Measurements from ENCODE around the gene NOP9.

NOP9 gene

DNA sequence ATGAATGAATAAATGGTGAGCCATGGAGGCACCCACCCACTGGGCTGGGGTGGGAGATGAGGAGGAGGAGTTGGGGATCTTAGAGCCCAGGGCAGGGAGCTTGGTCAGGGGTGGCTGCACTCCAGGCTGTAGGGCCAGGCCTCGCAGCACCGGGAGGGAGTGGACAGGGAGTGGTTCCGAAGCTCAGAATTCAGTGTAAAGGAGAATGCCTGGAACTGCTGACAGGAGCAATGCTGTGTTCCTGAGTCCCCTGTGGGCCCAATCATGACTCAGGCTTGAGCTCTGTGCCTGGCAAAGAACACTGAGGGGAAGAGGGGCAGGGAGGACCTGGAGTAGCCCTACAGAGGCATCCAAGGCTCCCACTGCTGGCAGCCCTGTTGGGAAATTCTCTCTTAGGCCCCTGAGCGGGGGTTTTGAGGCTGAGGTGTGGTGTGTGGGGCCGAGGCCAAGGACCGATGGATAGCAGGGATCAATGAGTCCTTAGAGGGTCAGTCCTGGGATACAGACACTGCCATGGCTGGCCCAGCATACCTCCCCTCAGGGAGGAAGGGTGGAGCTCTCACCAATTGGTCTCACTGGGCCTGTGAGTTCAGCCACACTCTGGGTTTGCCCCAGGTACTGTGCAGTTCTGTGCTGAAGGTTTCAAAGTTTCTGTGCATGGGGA lies 18.7 kb upstream of the NOP9 start:
- DNase-seq (ENCODE audit: low spot score), result peak; percentile 31

DNA sequence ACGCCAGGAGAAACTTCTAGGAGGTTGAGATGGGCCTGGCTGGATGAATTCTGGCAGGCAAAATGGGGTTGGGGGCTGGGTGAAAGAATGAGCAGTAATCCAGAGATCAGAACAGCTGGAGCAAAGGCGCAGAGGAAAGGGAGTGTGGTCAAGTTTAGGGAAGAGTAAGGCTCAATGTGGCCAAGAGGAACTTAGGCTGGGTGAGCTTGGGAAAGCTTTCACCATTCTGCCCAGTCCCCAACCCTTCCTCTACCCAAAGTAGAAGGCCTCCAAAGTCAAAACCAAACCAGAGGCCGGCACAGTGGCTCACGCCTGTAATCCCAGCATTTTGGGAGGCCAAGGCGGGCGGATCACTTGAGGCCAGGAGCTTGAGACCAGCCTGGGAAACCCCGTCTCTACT lies 18.0 kb upstream of the NOP9 start:
- no peak for DNase-seq (ENCODE audit: low spot score)

DNA sequence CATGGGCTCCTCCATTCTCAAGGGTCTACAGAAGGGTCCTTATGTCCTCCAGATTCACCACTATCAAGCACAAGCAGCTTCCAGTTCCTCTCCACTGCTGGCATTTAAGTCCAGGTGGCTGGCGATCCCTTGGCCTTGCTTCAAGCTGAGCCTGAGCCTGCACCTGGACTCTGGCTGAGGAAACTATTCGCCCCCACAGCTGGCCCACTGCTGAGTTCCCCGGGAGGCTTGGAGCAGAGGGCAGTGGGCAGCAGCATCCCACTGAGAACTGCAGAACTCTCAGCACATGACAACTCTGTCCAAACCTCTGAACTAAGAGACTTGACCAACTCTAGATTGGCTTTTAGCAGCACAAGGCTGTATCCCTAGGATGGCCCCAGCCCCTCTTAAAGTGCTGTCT lies 16.9 kb upstream of the NOP9 start:
- DNase-seq (ENCODE audit: low spot score), result no peak

DNA sequence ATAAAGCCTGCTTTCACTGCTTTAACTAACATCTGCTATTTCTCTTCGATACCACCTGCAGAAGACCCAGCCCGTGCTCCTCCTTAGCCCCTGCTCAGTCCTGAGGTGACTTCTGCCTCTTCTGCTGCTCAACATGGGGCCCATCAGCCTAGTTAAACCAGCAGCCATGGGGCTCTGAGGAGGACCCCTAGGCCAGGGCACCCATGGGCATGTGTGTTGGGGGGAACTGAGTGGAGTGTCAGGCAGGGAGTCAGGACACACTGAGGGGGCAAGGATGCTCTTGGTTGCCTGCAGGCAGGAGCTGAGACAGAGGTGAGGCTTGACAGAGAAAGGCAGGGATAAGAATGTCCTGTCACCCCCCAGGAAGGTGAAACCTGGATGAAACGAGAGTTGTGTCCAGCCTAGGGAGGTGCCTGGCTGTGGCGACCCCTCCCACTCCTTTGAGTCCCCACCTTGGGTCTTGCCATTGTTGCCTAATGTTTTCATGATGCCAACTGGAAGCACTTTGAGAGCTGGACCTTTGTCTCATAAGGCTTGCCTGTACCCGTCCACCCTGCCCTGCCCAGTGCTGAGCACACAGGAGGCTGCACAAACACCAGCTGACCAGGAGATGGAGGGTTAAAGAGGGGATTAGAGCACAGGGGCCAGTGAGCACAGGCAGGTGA lies 15.7 kb upstream of the NOP9 start:
- no peak for DNase-seq (ENCODE audit: low spot score)

DNA sequence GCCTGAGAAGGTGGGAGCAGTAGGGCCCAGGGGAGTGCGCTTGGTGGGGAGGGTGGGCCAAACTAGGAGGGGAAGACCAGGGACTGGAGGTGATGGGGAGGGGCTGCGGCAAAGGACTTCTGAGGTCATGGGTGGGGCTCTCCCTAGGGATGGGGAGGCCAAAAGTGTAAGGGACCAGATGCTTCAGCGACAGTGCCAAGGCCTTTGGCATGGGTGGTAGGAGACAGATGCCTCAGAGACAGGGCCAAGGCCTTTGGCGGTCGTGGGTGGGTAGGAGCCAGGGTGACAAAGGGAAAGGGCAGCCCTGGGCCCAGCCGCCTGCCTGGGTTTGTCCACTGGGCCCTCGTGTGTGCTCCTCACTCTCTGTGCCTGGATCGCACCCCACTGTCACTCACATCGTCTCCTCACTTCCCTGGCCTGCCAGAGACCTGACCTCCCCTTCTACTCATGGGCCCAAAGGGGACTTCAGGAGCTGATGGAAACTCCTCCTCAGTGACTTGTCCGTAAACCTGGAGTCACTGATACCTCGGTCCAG lies 15.1 kb upstream of the NOP9 start:
- DNase-seq (ENCODE audit: low spot score), result no peak

DNA sequence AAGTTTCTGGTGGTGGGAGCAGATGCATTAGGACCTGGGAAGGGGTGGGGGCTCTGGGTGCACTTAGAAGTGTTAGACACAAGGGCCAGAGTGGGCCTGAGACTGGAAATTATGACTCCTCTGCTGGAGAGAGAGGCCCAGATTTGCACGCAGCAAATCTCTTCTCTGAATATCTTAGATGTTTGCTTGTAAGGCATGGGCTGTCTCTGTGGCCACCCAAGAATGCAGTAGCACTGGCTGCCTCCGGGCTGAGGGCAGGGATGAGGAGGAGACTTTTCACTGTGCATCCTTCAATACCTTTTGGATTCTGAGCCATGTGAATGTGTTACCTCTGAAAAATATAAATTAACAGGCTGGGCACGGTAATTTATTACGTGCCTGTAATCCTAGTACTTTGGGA lies 14.3 kb upstream of the NOP9 start:
- DNase-seq (ENCODE audit: low spot score), result peak; percentile 40

DNA sequence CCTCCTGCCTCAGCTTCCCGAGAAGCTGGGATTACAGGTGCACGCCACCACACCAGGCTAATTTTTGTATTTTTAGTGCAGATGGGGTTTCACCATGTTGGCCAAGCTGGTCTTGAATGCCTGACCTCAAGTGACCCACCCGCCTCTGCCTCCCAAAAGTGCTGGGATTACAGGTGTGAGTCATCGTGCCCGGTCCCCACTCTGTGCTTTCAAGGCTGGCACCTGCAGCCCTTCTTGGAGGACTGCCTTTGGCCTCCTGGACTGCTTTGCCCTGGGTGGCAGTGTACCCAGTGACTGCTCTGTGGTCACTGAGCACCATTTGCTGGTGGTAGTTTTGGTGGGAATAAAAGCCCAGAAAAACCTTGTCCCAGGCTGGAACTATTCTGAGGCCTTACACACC lies 12.7 kb upstream of the NOP9 start:
- no peak for DNase-seq (ENCODE audit: low spot score)

DNA sequence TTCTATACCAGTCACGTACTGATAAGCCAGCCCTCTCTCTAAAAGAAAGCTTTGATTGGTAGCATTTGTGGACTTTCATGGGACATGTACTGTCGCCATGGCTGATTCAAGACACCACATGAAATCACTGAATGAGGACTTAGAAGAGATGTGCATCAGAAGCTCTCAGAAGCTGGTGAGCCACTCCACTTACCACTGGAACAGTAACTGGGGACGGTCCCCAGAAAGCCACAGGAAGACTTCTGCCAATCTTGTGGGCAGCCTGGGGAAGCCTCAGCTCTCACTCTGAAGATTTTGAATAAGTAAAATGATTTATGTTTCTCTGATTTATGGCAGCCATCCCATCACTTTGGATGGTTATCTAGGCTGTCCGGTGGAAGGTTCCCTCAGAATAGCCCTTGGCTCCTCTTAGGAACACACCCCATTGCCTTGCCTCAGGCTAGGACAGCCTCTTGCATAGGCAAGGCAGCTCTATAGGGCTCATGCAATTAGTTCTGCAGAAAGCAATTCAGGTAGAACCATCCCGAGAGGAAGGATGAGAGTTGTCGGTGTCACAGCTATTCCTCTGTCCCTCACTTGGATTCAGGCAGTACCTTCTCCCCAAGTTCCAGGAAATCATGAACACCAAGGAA lies 9.9 kb upstream of the NOP9 start:
- no peak for DNase-seq (ENCODE audit: low spot score)

DNA sequence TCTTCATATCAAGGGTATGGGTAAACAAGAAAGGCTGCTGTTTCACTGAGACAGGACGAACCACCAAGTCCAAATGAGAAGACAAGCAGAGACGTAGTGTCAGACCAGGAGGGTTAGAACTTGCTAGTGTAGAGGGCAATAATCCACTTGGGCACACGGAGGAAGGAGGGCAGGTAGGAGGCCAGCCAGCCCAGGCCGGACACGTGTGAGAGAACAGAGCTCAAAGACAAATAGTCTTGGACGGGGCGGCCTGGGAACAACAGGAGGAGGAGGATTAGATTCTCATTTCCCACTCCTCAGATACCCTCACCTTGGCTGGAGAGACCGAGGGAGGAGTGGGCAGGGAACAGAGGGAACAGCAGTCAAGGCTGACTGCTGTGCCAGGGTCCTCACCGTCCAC lies 8.9 kb upstream of the NOP9 start:
- no peak for DNase-seq (ENCODE audit: low spot score)

DNA sequence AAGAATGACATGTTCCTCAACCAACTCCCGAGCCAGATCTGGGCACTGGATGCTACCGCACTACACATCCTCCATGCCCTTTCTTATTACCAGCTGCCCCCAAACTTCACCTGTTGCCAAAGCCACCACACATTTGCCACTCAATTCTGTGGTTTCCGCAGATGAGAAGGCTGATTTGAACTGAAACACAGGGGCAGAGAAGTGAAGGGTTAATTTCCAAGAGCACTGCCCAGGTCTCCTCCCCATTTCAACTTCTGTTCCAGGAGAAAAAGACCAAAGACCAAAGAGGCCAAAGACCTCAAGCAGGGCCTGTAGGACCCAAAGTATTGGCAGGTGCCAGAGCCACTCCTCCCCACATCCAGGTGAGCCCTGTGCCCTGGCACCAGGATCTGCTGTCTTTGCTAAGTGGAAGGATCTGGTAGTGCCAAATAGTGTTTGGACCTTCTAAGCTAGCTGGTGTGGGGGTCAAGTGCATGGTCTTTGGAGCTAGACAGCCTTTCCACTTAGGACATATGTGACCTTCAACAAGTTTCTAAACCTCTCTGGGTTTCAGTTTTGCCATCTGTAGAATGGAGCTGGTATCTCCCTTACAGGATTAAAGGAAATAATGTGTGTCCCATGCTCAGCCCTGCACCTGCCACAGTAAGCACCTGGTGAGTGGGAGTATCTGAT lies 8.1 kb upstream of the NOP9 start:
- DNase-seq (ENCODE audit: low spot score), result no peak

DNA sequence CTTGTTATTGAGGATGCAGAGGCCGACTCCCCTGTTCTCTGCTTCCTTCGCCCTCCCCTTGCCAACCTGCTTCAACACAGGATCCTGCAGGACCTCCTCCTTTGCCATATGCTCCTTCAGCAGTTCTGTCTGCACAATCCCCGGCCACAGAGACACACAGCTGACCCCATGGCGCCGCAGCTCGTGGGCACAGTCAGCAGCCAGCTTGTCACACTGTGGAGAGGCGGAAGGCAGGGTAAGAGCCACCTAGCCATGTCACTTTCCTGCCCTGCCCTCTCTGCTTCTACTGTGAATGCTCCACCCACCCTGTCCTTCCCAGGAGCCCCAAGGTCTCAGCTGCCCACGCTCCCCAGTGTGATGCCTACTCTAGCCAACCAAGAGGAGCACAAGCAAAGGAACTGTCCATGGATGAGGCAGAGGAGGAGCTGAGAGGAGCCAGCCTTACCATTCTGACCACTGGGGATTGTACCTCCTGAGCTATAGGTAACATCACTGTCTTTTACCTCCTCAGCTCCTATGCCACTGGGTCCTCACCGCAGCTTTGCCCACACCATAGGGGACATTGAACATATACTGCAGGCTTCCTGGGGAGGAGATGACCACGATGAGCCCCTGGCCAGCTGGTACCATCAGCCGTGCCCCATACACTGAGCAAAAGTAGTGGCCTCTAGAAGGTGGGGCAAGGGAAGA lies 7.4 kb upstream of the NOP9 start:
- no peak for DNase-seq (ENCODE audit: low spot score)

DNA sequence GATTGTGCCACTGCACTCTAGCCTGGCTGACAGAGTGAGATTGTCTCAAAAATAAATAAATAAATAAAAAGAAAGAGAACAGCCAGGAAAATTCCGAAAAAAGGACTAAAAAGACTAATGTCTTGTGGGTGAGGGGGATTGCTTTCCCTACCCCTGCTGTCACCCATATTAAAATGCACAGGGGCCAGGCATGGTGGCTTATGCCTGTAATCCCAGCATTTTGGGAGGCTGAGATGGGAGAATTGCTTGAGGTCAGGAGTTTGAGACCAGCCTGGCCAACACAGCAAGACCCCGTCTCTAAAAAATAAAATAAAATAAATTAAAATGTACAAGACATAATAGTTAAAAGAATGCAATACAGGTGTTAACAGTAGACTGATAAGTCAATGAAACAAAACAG lies 6.1 kb upstream of the NOP9 start:
- no peak for DNase-seq (ENCODE audit: low spot score)

DNA sequence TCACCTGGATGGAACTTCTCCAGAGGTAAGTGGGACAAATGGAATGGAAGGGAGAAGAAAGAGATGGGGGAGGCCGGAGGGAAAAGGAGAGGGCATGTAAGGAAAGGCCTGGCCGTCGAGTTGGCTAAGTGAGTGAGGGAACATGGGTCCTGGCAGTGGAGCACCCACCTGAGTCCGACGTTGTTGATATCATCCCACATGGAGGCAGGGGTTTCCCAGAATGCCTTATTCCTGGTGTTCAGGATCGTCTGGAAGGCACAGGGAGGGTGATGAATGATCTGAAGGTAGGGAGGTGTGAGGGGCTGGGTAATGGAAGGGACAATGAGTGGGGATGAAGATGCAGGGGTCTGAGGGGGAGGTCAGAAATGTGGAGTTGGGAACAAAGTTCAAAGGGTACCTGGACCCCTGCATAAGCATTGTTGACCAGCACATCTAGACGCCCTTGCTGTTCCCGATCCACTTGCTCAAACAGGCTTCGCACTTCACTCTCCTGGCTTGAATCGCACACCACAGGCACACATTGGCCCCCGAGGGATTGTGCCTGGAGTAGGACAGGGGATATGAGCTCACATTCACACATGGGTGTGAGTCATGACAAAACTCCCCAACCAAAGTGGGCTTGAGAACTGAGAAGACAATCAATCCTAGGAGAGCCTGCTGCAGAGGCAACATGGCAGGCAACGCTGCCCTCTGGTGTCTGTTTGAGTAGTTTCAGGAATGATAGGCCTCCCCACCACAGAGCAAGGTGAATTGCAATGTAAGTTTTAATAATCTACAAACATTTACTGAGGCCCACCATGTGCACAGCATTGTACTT lies 3.1 kb upstream of the NOP9 start:
- DNase-seq (ENCODE audit: low spot score), result peak; percentile 88

DNA sequence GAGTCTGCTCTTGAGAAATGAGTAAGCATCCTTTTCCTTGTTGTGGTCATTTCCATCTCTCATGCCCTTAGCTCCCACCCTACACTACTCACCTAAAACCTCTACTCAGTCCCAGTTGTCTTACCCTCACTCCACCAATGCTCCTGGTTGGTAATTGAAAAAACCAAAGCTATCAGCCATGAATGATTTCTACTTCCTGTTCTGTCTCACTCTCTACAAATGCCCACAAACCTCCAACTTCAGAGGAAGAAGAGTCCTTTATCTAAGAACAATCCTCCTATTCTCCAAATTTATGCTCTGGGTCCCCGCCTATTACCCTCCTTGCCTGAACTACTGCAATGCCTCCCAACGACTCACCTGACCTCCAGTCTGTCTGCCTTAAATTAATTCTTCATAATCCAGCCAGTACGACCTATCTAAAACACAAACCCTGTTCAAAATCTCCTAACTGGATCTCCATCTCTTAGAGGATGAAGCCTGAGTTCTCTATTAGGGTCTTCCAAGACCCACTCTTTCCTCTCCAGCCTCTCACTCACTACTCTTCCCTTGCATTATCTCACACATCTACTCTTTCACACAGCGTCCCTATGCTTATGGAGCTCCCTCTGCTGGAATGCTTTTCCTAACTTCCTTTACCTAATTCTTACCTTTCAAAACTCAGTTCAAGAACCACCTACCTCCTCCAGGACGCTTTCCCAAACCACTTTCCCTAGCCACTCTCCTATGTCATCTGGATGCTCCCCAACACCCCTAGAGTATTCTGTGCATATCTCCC lies 2.3 kb upstream of the NOP9 start:
- DNase-seq (ENCODE audit: low spot score), result no peak

DNA sequence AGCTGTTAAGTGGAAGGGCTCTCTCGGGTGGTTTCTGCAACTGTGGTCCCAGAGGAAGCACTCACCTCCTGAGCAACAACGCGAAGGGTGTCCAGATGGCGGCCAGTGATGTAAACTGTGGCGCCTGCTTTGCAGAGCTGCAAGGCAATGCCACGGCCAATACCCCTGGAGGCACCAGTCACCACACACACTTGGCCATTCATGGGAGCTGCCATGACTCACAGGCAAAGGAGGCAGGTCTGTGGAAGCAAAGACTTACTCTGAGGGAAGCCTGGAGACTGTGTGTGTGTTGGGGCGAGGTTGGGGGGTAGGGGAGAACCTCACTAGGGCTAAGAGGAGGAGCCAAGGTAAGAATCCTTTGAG lies 777 bp upstream of the NOP9 start:
- peak; percentile 69 for DNase-seq (ENCODE audit: low spot score)

DNA sequence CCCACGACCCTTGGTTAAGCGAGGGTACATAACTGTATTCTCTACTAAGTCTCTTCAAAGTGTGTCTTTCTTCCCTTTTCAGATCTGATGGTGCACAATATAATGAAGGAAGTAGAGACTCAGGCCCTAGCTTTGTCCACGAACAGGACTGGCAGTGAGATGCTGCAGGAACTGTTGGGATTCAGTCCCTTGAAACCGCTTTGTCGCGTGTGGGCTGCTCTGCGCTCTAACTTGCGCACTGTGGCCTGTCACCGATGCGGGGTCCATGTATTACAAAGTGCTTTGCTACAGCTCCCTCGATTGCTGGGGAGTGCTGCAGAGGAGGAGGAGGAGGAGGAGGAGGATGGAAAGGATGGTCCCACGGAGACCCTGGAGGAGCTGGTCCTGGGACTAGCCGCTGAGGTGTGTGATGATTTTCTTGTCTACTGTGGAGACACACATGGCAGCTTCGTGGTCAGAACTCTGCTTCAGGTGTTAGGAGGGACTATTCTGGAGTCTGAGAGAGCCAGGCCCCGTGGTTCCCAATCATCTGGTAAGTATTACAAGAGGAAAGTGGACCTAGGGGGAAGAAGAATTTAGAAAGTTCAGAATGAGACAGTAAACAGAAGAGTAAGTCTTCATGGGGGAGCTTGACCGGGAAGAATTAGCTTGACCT lies 803 bp downstream of the NOP9 start:
- no peak for DNase-seq (ENCODE audit: low spot score)

DNA sequence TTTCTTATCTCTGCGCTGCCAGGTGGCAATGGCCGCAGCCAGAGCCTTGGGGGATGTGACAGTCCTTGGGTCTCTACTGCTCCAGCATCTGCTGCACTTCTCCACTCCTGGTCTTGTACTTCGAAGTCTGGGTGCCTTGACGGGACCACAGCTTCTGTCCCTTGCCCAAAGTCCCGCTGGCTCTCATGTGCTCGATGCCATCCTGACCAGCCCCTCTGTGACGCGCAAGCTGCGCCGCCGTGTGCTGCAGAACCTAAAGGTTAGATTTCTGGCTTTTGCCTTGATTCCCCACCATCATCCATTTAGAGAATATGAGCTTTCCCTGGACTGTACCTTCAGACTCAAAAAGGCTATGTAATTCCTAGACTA lies 4.4 kb downstream of the NOP9 start:
- DNase-seq (ENCODE audit: low spot score), result no peak

DNA sequence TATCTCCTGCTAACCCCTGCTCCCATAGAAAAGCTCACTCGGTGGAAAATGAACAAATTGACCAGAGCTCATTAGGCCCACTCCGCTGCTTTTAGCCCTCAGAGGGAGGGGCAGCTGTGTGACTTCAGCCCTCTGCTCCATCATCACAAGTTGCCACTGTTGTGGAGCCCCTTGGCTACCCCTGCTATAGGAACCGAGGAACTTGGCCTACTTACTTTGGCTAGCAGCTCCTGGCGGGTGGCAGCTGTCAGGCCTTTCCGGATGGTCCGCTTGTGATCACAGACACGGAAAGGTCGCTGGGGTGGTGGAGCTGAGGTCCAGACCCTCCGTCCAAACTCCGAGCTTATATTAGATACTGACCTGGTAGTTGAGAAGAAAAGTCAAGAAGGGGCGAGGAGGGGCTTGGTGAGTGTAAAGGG lies 7.5 kb downstream of the NOP9 start:
- no peak for DNase-seq (ENCODE audit: low spot score)

DNA sequence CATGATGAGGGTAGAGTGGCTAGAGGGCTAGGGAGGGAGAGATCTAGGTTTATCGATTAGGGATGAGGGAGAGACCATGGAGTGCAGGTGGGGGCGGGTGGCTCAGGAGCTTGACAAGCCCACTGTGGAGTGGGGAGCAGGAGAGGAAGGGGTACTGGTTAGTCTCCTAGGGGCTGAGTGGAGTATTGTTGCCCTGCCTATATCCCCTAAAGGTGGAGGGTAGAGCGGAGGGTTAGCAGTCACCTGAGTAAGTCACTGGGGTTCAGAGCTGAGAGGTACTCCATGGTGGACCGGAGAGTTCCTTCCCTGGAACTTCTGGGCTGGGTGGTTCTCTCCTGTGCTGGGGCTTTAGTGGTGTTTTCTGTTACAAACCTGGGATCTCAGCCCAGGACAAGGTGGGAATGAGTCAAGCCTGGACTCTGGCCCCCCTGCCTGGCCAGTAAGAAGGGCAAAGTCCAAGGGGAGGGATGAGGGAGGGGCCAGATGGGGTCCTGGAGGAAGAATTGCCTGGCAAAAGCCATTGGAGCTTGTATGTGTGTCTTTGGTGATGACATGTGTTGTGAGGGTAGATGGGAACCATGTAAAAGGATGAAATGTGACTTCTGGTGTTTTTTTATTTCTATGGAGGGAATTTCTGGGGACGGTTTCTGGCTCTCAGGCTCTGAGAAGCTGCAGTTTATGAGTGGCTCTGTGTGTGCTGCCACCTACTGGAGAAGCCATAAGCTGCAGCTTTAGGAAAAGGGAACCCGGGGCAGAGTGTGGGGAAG lies 8.1 kb downstream of the NOP9 start, which contains the start of gene CIDEB:
CIDEB (minus strand) TSS at position 403 of the 767 bp plus-strand sequence; CDS start at position 284, 119 bp downstream.
- peak; percentile 85 for DNase-seq (ENCODE audit: low spot score)

Measured in GM03348 (cell line).